ENCODE data around the gene TECTA.
"Not testable (repeated sequence)": the region's sequence is repeated elsewhere in the genome, so short reads cannot be mapped to it uniquely, and the experiment has no call there.

TECTA gene

GRCh38 chr11:121177629-121178028 is 76.6 kb downstream of the TECTA start:
- not testable (repeated sequence) for DNase-seq (ENCODE audit: low read depth, low spot score)

GRCh38 chr11:121179306-121179705 is 78.3 kb downstream of the TECTA start:
- DNase-seq (ENCODE audit: low read depth, low spot score): no peak

GRCh38 chr11:121180183-121180582 is 79.1 kb downstream of the TECTA start:
- no peak for DNase-seq (ENCODE audit: low read depth, low spot score)

- DNase-seq (ENCODE audit: low read depth, low spot score): no peak
Measured at GRCh38 chr11:121188776-121189175, 87.7 kb downstream of the TECTA start.

- DNase-seq (ENCODE audit: low read depth, low spot score): no peak
Measured at GRCh38 chr11:121191818-121192217, 90.8 kb downstream of the TECTA start.

GRCh38 chr11:121194731-121195596 is 93.9 kb downstream of the TECTA start:
- peak; percentile 47 for DNase-seq (ENCODE audit: low read depth, low spot score)

GRCh38 chr11:121198491-121198890 is 97.4 kb downstream of the TECTA start:
- no peak for DNase-seq (ENCODE audit: low read depth, low spot score)

- DNase-seq (ENCODE audit: low read depth, low spot score): peak; percentile 29
Measured at GRCh38 chr11:121199516-121199915, 98.5 kb downstream of the TECTA start.

- DNase-seq (ENCODE audit: low read depth, low spot score): no peak
Measured at GRCh38 chr11:121206810-121207209, 105.8 kb downstream of the TECTA start.

- DNase-seq (ENCODE audit: low read depth, low spot score): no peak
Measured at GRCh38 chr11:121207485-121208115, 106.6 kb downstream of the TECTA start.

- DNase-seq (ENCODE audit: low read depth, low spot score): no peak
Measured at GRCh38 chr11:121210445-121211080, 109.5 kb downstream of the TECTA start.

- DNase-seq (ENCODE audit: low read depth, low spot score): no peak
Measured at GRCh38 chr11:121211626-121212025, 110.6 kb downstream of the TECTA start.

- no peak for DNase-seq (ENCODE audit: low read depth, low spot score)
Measured at GRCh38 chr11:121212536-121213361, 111.7 kb downstream of the TECTA start.

GRCh38 chr11:121213362-121213893 is 112.4 kb downstream of the TECTA start:
- DNase-seq (ENCODE audit: low read depth, low spot score): no peak

GRCh38 chr11:121214861-121215260 is 113.8 kb downstream of the TECTA start:
- DNase-seq (ENCODE audit: low read depth, low spot score): no peak

- no peak for DNase-seq (ENCODE audit: low read depth, low spot score)
Measured at GRCh38 chr11:121221496-121222200, 120.6 kb downstream of the TECTA start.

GRCh38 chr11:121223161-121223560 is 122.1 kb downstream of the TECTA start:
- DNase-seq (ENCODE audit: low read depth, low spot score): no peak

- no peak for DNase-seq (ENCODE audit: low read depth, low spot score)
Measured at GRCh38 chr11:121225382-121225781, 124.3 kb downstream of the TECTA start.

- DNase-seq (ENCODE audit: low read depth, low spot score): no peak
Measured at GRCh38 chr11:121226415-121227263, 125.6 kb downstream of the TECTA start.

- DNase-seq (ENCODE audit: low read depth, low spot score): no peak
Measured at GRCh38 chr11:121228851-121229250, 127.8 kb downstream of the TECTA start.

All from ELF-1 (cell line).